H54 (cell line): ENCODE measurements around the gene GMFB.
"Not testable (repeated sequence)": the region's sequence is repeated elsewhere in the genome, so short reads cannot be mapped to it uniquely, and the experiment has no call there.

Experiments used
- DNase-seq: peaks from one replicate; pipeline ENCODE4 v3.0.0; 2011; ENCODE audit warnings: low spot score, mixed read lengths; ENCODE audit not compliant: insufficient read length
- FAIRE-seq: peaks from 3 replicates; lab custom pipeline; 2011; peaks lifted over from hg19 to GRCh38; lab: Jason Lieb, UNC
- POLR2A ChIP-seq: IDR thresholded peaks from 2 replicates; pipeline ENCODE4 v1.6.1; 2011; ENCODE audit warnings: low read depth, mild to moderate bottlenecking, low read length

GMFB gene

GRCh38 chr14:54440476-54440872 is 48.3 kb downstream of the GMFB start:
- no peak for TF ChIP-seq POLR2A
- FAIRE-seq = no peak

GRCh38 chr14:54440037-54440436 is 48.7 kb downstream of the GMFB start:
- FAIRE-seq = no peak
- DNase-seq = no peak
- no peak for TF ChIP-seq POLR2A

More at GRCh38 chr14:54440476-54440872, 48.3 kb downstream of the GMFB start:
- DNase-seq = no peak

GRCh38 chr14:54438703-54439102 is 50.1 kb downstream of the GMFB start:
- FAIRE-seq = no peak
- TF ChIP-seq POLR2A = no peak
- no peak for DNase-seq

GRCh38 chr14:54437954-54438353 is 50.8 kb downstream of the GMFB start:
- FAIRE-seq, DNase-seq: not testable (repeated sequence)

DNA sequence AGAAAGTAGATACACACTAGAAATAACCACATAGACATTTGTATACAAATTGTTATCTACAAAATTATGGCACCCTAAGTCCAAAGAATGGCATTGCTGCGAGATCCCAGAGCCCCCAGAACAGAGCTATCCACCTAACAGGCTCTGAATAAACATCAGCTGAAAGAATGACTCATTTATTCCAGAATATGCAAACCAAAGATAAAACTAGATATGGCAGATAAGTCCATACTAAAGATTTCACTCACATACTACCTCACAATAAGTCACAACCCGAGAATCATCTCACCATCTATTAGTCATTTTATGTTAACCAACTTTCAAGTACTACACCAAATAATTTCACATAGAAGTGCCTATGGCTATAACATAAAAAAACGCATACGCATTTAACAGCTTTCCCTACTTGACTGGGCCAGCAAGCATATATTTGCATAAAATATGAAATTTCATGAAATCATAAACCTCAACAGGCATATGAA is 53.2 kb downstream of the GMFB start:
- FAIRE-seq (no peak), DNase-seq (no peak)
- TF ChIP-seq POLR2A = no peak

GRCh38 chr14:54428527-54428926 is 60.3 kb downstream of the GMFB start:
- no peak for DNase-seq
- no peak for FAIRE-seq
- TF ChIP-seq POLR2A = no peak

DNA sequence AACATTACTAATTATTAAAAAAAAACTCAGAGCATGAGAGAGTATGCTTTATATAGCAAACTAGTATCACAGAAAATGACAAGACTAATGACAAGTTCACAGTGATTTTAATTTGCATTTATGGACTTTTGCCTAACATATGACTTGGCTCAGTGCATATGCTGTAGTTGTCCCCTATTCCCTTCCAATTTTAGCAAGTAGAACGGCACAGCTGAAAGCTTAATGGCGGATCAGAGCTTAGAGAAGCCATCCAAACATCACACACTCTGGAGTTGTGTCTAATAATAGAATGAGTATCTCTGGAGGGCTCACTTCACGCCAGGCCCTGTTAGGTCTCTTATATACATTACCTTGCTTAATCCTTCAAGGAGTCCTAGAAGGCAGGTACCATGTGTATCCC is 60.9 kb downstream of the GMFB start:
- FAIRE-seq = no peak
- DNase-seq = no peak
- no peak for TF ChIP-seq POLR2A

DNA sequence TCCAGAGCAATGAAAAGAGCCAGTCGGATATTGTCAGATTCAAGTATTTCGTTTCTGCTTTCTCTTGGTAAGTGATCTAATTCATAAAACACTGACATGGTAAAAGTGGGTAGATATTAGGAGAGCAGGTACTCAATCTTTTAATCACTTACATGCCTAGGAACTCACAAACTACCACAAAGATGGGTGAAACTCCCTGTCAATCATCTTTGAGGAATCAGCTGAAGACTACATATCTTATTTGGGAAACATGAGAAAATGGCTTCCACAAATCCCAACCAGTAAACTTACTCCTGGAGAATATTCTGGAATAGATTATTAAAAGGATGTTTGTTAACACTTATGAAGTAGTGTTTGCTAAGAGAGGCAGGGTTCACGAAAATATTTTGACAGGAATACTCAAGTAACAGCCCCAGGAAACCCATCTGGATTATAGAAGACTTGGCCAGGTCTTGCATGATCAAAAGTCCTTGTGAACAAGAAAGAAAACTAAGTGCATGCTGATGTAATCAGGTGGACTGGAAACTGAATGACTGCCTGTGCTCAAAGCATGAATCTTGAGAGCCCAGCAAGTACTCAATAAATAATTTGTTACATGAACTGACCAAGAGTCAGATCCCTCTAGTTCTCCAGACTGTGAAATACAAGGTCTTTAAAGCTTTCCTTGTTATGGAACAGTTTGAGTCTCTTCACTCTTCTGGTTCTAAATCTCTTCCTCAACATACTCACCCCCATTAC is 63.1 kb downstream of the GMFB start:
- no peak for FAIRE-seq
- TF ChIP-seq POLR2A = no peak
- no peak for DNase-seq

DNA sequence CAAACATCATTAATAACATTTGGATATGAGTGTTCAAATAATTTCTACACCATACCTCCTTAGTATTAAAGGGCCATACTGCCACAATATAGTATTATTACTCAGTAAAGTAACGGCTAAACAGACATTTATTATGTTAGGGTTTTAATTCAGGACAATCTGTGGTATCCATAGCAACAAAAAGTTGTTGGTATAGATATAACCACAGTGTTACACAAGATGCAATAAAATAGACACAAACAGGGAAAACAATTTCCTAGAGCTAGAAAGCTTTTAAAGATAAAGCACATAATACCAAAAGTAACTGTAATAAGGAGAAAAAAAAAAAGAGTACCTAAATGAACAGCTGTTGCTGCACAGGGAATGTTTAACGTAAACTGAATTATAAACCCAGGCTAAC is 63.7 kb downstream of the GMFB start:
- no peak for TF ChIP-seq POLR2A
- FAIRE-seq (no peak), DNase-seq (no peak)
